AG10803 (cell line): ENCODE measurements around the gene POT1.

ENCODE experiments used
- DNase-seq: peaks from one replicate; pipeline ENCODE4 v3.0.0; 2010; ENCODE audit warnings: low read depth
- H3K4me3 ChIP-seq: 2 replicates; pipeline ENCODE4 v1.5.1; 2011; ENCODE audit warnings: mild to moderate bottlenecking, low read length, control low read depth
- TF ChIP-seq, protein P1 (sequence below): conservative IDR thresholded peaks from 2 replicates; pipeline ENCODE4 v1.5.1; 2011; ENCODE audit warnings: mild to moderate bottlenecking, low read length, control low read depth, inconsistent platforms

POT1 gene

GRCh38 chr7:124930173-124930623 is 573 bp upstream of the POT1 start:
- peak overlapping the region; percentile 92 for H3K4me3 ChIP-seq
- TF ChIP-seq, protein P1, sequence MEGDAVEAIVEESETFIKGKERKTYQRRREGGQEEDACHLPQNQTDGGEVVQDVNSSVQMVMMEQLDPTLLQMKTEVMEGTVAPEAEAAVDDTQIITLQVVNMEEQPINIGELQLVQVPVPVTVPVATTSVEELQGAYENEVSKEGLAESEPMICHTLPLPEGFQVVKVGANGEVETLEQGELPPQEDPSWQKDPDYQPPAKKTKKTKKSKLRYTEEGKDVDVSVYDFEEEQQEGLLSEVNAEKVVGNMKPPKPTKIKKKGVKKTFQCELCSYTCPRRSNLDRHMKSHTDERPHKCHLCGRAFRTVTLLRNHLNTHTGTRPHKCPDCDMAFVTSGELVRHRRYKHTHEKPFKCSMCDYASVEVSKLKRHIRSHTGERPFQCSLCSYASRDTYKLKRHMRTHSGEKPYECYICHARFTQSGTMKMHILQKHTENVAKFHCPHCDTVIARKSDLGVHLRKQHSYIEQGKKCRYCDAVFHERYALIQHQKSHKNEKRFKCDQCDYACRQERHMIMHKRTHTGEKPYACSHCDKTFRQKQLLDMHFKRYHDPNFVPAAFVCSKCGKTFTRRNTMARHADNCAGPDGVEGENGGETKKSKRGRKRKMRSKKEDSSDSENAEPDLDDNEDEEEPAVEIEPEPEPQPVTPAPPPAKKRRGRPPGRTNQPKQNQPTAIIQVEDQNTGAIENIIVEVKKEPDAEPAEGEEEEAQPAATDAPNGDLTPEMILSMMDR, result no peak
- no peak for DNase-seq

- H3K4me3 ChIP-seq, result no peak overlapping the region
- TF ChIP-seq, protein P1, result no peak
- DNase-seq, result no peak
Measured at GRCh38 chr7:124924906-124925305, 4.7 kb downstream of the POT1 start.

DNA sequence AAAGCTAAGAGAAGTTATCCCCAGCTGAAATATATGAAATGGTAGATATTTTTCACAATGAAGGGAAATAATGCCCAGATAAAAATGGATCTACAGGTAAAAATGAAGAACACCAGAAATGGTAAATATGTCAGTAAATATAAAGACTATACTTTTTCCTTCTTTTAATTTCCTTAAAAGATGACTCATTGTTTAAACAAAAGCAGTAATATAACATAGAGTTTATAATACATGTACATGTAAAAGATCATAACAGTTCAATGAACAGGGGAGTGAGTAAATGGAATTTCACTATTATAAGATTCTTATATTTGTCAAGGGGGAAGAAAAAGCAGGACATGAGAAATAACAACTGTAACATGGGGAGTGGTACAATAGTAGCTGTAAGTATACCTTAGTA is 7.4 kb downstream of the POT1 start:
- no peak overlapping the region for H3K4me3 ChIP-seq
- TF ChIP-seq, protein P1, result no peak
- no peak for DNase-seq

- H3K4me3 ChIP-seq, result no peak overlapping the region
- TF ChIP-seq, protein P1, result no peak
- DNase-seq, result no peak
Measured at GRCh38 chr7:124919841-124920240, 9.8 kb downstream of the POT1 start.

- TF ChIP-seq, protein P1, result no peak
- H3K4me3 ChIP-seq, result no peak overlapping the region
- DNase-seq, result no peak
Measured at GRCh38 chr7:124918662-124919061, 11.0 kb downstream of the POT1 start.

- H3K4me3 ChIP-seq, result no peak overlapping the region
- TF ChIP-seq, protein P1, result no peak
- DNase-seq, result no peak
Measured at GRCh38 chr7:124915242-124915641, 14.4 kb downstream of the POT1 start.

DNA sequence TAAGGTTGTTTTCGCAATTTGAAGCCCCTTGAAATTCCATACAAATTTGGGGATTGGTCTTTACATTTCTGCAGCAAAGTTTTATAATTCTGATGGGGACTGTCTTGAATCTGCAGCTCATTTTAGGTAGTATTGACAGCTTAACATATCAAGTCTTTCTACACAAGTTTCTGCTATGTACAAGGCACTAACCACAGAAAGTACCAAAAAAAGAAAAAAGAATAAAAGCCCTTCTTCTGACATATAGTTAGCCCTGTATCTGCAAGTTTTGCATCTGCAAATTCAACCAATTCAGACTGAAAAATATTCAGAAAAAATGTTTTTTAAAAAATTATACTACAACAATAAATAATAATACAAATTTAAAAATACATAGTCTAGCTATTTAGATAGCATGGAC is 15.3 kb downstream of the POT1 start:
- no peak overlapping the region for H3K4me3 ChIP-seq
- TF ChIP-seq, protein P1, result no peak

More for the DNA sequence above, 15.3 kb downstream of the POT1 start:
- no peak for DNase-seq
